Left lung (tissue), 10 donors: ENCODE results near the gene NAV3. TPM values are rescaled to one million over a fixed set of nuclear protein-coding genes. Genes with fewer than 3 reads are reported as not detected.

ENCODE experiments used
- ATAC-seq: fragments of 200-7000 bp; cut with Tn5 transposase; one replicate; pipeline ENCODE4 v1.9.1; 2020; ENCODE audit warnings: moderate library complexity
- DNase-seq, 4 donors: peaks; one replicate each; pipeline ENCODE4 v3.0.0-alpha.2; 2013 to 2020
- H3K27ac ChIP-seq, 2 donors: fragments of 200-600 bp; sonication (generic) in 1 of 2; one replicate each; pipeline versions ENCODE4 v1.5.0 to v1.8.0; 2020 to 2021
- H3K27me3 ChIP-seq, 2 donors: fragments of 200-600 bp; sonication (generic) in 1 of 2; one replicate each; pipeline versions ENCODE4 v1.5.0 to v1.8.0; 2020 to 2021
- H3K36me3 ChIP-seq, 2 donors: fragments of 200-600 bp; sonication (generic) in 1 of 2; one replicate each; pipeline versions ENCODE4 v1.5.0 to v1.8.0; 2020 to 2021
- H3K4me1 ChIP-seq, 2 donors: fragments of 200-600 bp; one replicate each; pipeline ENCODE4 v1.8.0; 2021
- H3K4me3 ChIP-seq, 2 donors: fragments of 200-600 bp; sonication (generic) in 1 of 2; one replicate each; pipeline versions ENCODE4 v1.5.0 to v1.8.0; 2020 to 2021; ENCODE audit warnings: mild to moderate bottlenecking in 1 of 2
- H3K9me3 ChIP-seq, 2 donors: fragments of 200-600 bp; sonication (generic) in 1 of 2; one replicate each; pipeline versions ENCODE4 v1.5.0 to v1.8.0; 2020 to 2021
- CTCF ChIP-seq, 2 donors: fragments of 200-600 bp; sonication (generic) in 1 of 2; IDR thresholded peaks; one replicate each; pipeline versions ENCODE4 v1.5.0 to v1.8.0; 2021; ENCODE audit warnings: antibody characterized with exemption in 2 of 2
- intact Hi-C, 2 donors: fragments of 100-400 bp; cut with DNase I; formaldehyde crosslinking; loops; one replicate each; pipeline versions ENCODE4 v1.11.2 to v1.14.2; 2022
- polyA plus RNA-seq, 6 donors: library from polyadenylated mRNA; unstranded; fragments of 120-200 nt; gene quantifications; one replicate each; pipeline ENCODE4 v1.2.1, GENCODE V29; 2013; ENCODE audit not compliant: insufficient read length in 6 of 6
- total RNA-seq, 2 donors: library from RNA; stranded (reverse); fragmentation: NEBNext Ultra II Directional; extraction: Animal tissue kit (Norgen Biotek cat#: 25700); gene quantifications; one replicate each; pipeline ENCODE4 v1.2.1, GENCODE V29; 2021
- donor health status: DM: no; HTN: yes; CAD: no.
- donor health status: DM: no; HTN: no; CAD: no.

Gene NAV3
- total and polyA plus RNA-seq, 8 donors: 5.2 to 10.8 (median 6.8) TPM

GRCh38 chr12:77992760-77993159 is 162.1 kb downstream of the NAV3 start:
- ATAC-seq: no peak
- TF ChIP-seq CTCF (IDR thresholded peaks at IDR 0.05): no peak
- DNase-seq: no peak
- no peaks in the 10 kb centered on the region for H3K27me3 ChIP-seq
- peaks cover 0 to 7% of the 10 kb centered on the region in 2 donors for H3K9me3 ChIP-seq
- no peak overlapping the region for H3K27ac ChIP-seq
- H3K36me3 ChIP-seq: no peaks in the 10 kb centered on the region
- no peak overlapping the region for H3K4me3 ChIP-seq
- intact Hi-C loops: no loop called here
- no peaks in the 10 kb centered on the region for H3K4me1 ChIP-seq

GRCh38 chr12:77993658-77994057 is 163.0 kb downstream of the NAV3 start:
- no peak for TF ChIP-seq CTCF (IDR thresholded peaks at IDR 0.05)
- Histone ChIP-seq H3K9me3 (peaks cover 0 to 7% of the 10 kb centered on the region in 2 donors), H3K27me3 (no peaks in the 10 kb centered on the region), H3K4me1 (peaks cover 0 to 5% of the 10 kb centered on the region in 2 donors), H3K4me3 (no peak overlapping the region), H3K36me3 (no peaks in the 10 kb centered on the region), H3K27ac (no peak overlapping the region)
- ATAC-seq (no peak), DNase-seq (no peak)
- intact Hi-C loops: no loop called here

GRCh38 chr12:77995436-77996167 is 164.9 kb downstream of the NAV3 start:
- no peak for TF ChIP-seq CTCF (IDR thresholded peaks at IDR 0.05)
- ATAC-seq: no peak
- DNase-seq: no peak
- Histone ChIP-seq H3K36me3 (no peaks in the 10 kb centered on the region), H3K27me3 (no peaks in the 10 kb centered on the region), H3K4me3 (no peak overlapping the region), H3K9me3 (no peaks in the 10 kb centered on the region), H3K27ac (no peak overlapping the region), H3K4me1 (peaks cover 0 to 16% of the 10 kb centered on the region in 2 donors)
- intact Hi-C loops: no loop called here

- Histone ChIP-seq H3K9me3 (no peaks in the 10 kb centered on the region), H3K27ac (no peak overlapping the region), H3K4me1 (peaks cover 0 to 16% of the 10 kb centered on the region in 2 donors), H3K36me3 (no peaks in the 10 kb centered on the region), H3K27me3 (no peaks in the 10 kb centered on the region), H3K4me3 (no peak overlapping the region)
- DNase-seq: no peak
- no peak for ATAC-seq
- no peak for TF ChIP-seq CTCF (IDR thresholded peaks at IDR 0.05)
- intact Hi-C loops: no loop called here
Observed at GRCh38 chr12:77996670-77997069, 166.0 kb downstream of the NAV3 start.

GRCh38 chr12:77998236-77998786 is 167.6 kb downstream of the NAV3 start:
- Histone ChIP-seq H3K36me3 (no peaks in the 10 kb centered on the region), H3K4me1 (peaks cover 0 to 16% of the 10 kb centered on the region in 2 donors), H3K4me3 (no peak overlapping the region), H3K9me3 (no peaks in the 10 kb centered on the region), H3K27me3 (no peaks in the 10 kb centered on the region), H3K27ac (no peak overlapping the region)
- intact Hi-C loops: no loop called here
- no peak for DNase-seq
- no peak for ATAC-seq
- TF ChIP-seq CTCF (IDR thresholded peaks at IDR 0.05): no peak
